Retinal pigment epithelial cell (primary cell): ENCODE measurements around the gene GALNT10.
A peak's percentile ranks its signal among the peaks of the same experiment; 100 is the strongest.

ENCODE experiments used
- DNase-seq: peaks from one replicate; pipeline ENCODE4 v3.0.0-alpha.2; 2010; ENCODE audit warnings: low read depth
- H3K4me3 ChIP-seq: 2 replicates; pipeline ENCODE4 v1.5.1; 2011; ENCODE audit warnings: mild to moderate bottlenecking, low read length, control low read depth, moderate library complexity
- CTCF ChIP-seq: conservative IDR thresholded peaks from 2 replicates; pipeline ENCODE4 v1.5.1; 2011; ENCODE audit warnings: low read depth, low read length, control low read depth, inconsistent platforms

Gene GALNT10

GRCh38 chr5:154242442-154242841 is 51.9 kb downstream of the GALNT10 start:
- H3K4me3 ChIP-seq = no peak overlapping the region
- no peak for TF ChIP-seq CTCF

GRCh38 chr5:154242964-154243376 is 52.4 kb downstream of the GALNT10 start:
- no peak overlapping the region for H3K4me3 ChIP-seq
- TF ChIP-seq CTCF = no peak
- DNase-seq = no peak

More at GRCh38 chr5:154242442-154242841, 51.9 kb downstream of the GALNT10 start:
- no peak for DNase-seq

GRCh38 chr5:154243736-154244135 is 53.2 kb downstream of the GALNT10 start:
- no peak for TF ChIP-seq CTCF
- peak; percentile 87 for DNase-seq
- H3K4me3 ChIP-seq = no peak overlapping the region

GRCh38 chr5:154244476-154244875 is 53.9 kb downstream of the GALNT10 start:
- TF ChIP-seq CTCF = no peak
- no peak for DNase-seq
- H3K4me3 ChIP-seq = no peak overlapping the region

- no peak for TF ChIP-seq CTCF
- no peak for DNase-seq
- no peak overlapping the region for H3K4me3 ChIP-seq
These were observed 58.2 kb downstream of the GALNT10 start for GRCh38 chr5:154248691-154249090.

- no peak overlapping the region for H3K4me3 ChIP-seq
- no peak for TF ChIP-seq CTCF
- no peak for DNase-seq
These were observed 59.3 kb downstream of the GALNT10 start for GRCh38 chr5:154249826-154250225.

- TF ChIP-seq CTCF = no peak
- H3K4me3 ChIP-seq = no peak overlapping the region
- no peak for DNase-seq
These were observed 61.0 kb downstream of the GALNT10 start for GRCh38 chr5:154251529-154251928.
